BE2C (cell line): ENCODE data around the gene FAM234A.
A peak's percentile ranks its signal among the peaks of the same experiment; 100 is the strongest.

Experiments
- DNase-seq: peaks from one replicate; pipeline ENCODE4 v3.0.0-alpha.2; 2020
- H3K27me3 ChIP-seq: fragments of 250-450 bp; sonication (Bioruptor Pico); 2 replicates; pipeline ENCODE4 v1.5.1; 2020; ENCODE audit warnings: mild to moderate bottlenecking
- H3K36me3 ChIP-seq: fragments of 250-450 bp; sonication (Bioruptor Pico); 2 replicates; pipeline ENCODE4 v1.5.1; 2020; ENCODE audit warnings: mild to moderate bottlenecking
- H3K4me1 ChIP-seq: fragments of 250-450 bp; sonication (Bioruptor Pico); 2 replicates; pipeline ENCODE4 v1.5.1; 2020
- H3K4me3 ChIP-seq: 2 replicates; pipeline ENCODE4 v1.5.1; 2011; ENCODE audit warnings: low read depth, low read length
- H3K9me3 ChIP-seq: fragments of 250-450 bp; sonication (Bioruptor Pico); 2 replicates; pipeline ENCODE4 v1.5.1; 2020
- CTCF ChIP-seq: IDR thresholded peaks from 2 replicates; pipeline ENCODE4 v1.5.1; 2012; ENCODE audit warnings: mild to moderate bottlenecking, low read depth, low read length

FAM234A gene

GRCh38 chr16:290015-290680, 55.5 kb downstream of the FAM234A start:
- H3K27me3 ChIP-seq: no peaks in the 10 kb centered on the region
- H3K9me3 ChIP-seq: no peaks in the 10 kb centered on the region
- DNase-seq: no peak
- TF ChIP-seq CTCF: no peak
- peaks cover 24% of the 10 kb centered on the region for H3K36me3 ChIP-seq
- H3K4me3 ChIP-seq: no peak overlapping the region
- H3K4me1 ChIP-seq: no peaks in the 10 kb centered on the region

- H3K4me1 ChIP-seq: no peaks in the 10 kb centered on the region
- no peak overlapping the region for H3K4me3 ChIP-seq
- TF ChIP-seq CTCF: no peak
- H3K9me3 ChIP-seq: no peaks in the 10 kb centered on the region
- H3K27me3 ChIP-seq: no peaks in the 10 kb centered on the region
- peaks cover 24% of the 10 kb centered on the region for H3K36me3 ChIP-seq
- DNase-seq: peak; percentile 15
These were observed 56.2 kb downstream of the FAM234A start for GRCh38 chr16:290681-291405.

- no peak for TF ChIP-seq CTCF
- Histone ChIP-seq H3K4me1 (no peaks in the 10 kb centered on the region), H3K36me3 (peaks cover 21% of the 10 kb centered on the region), H3K9me3 (no peaks in the 10 kb centered on the region), H3K27me3 (no peaks in the 10 kb centered on the region), H3K4me3 (no peak overlapping the region)
- DNase-seq: no peak
These were observed 56.9 kb downstream of the FAM234A start for GRCh38 chr16:291539-291938.

- Histone ChIP-seq H3K4me1 (no peaks in the 10 kb centered on the region), H3K9me3 (no peaks in the 10 kb centered on the region), H3K36me3 (peaks cover 7% of the 10 kb centered on the region), H3K4me3 (no peak overlapping the region), H3K27me3 (no peaks in the 10 kb centered on the region)
- DNase-seq: no peak
- TF ChIP-seq CTCF: no peak
These were observed 58.6 kb downstream of the FAM234A start for GRCh38 chr16:293043-293775.

GRCh38 chr16:296276-296675, 61.7 kb downstream of the FAM234A start:
- Histone ChIP-seq H3K36me3 (no peaks in the 10 kb centered on the region; the same call in none of the 2 replicates), H3K9me3 (no peaks in the 10 kb centered on the region), H3K4me1 (no peaks in the 10 kb centered on the region), H3K4me3 (no peak overlapping the region), H3K27me3 (no peaks in the 10 kb centered on the region)
- TF ChIP-seq CTCF: no peak
- DNase-seq: no peak
